Activated CD4-positive, CD25-positive, alpha-beta regulatory T cell treated with anti-CD3 and anti-CD28 coated beads, Interleukin-2, amount 50 U/mL, for 16 hours (primary cell): ENCODE measurements around the gene VPS4A.
"Not testable (repeated sequence)": the region's sequence is repeated elsewhere in the genome, so short reads cannot be mapped to it uniquely, and the experiment has no call there.

Experiments used
- DNase-seq: peaks from one replicate; pipeline ENCODE4 v3.0.0-alpha.2; 2020; ENCODE audit warnings: low read depth, low spot score

VPS4A gene

GRCh38 chr16:69310653-69311532 lies at the start of gene VPS4A:
Gene VPS4A (plus strand): TSS chr16:69311350. CDS start chr16:69311512, 162 bp downstream.
- DNase-seq: peak; percentile 94

GRCh38 chr16:69266334-69267063 lies 44.7 kb upstream of the VPS4A start:
- no peak for DNase-seq

GRCh38 chr16:69267633-69268032 lies 43.5 kb upstream of the VPS4A start:
- no peak for DNase-seq

- DNase-seq: no peak
Observed at GRCh38 chr16:69270395-69270794, 40.8 kb upstream of the VPS4A start.

GRCh38 chr16:69270831-69271230 lies 40.3 kb upstream of the VPS4A start:
- DNase-seq: no peak

GRCh38 chr16:69273009-69273408 lies 38.1 kb upstream of the VPS4A start:
- no peak for DNase-seq

- DNase-seq: no peak
Observed at GRCh38 chr16:69274699-69275235, 36.4 kb upstream of the VPS4A start.

GRCh38 chr16:69276148-69277115 lies 34.7 kb upstream of the VPS4A start:
- DNase-seq: no peak

- DNase-seq: no peak
Observed at GRCh38 chr16:69277413-69277812, 33.7 kb upstream of the VPS4A start.

GRCh38 chr16:69283851-69284250 lies 27.3 kb upstream of the VPS4A start:
- no peak for DNase-seq

- DNase-seq: no peak
Observed at GRCh38 chr16:69285240-69285639, 25.9 kb upstream of the VPS4A start.

GRCh38 chr16:69286941-69287713 lies 24.0 kb upstream of the VPS4A start:
- peak; percentile 41 for DNase-seq

GRCh38 chr16:69291657-69292056 lies 19.5 kb upstream of the VPS4A start:
- not testable (repeated sequence) for DNase-seq

GRCh38 chr16:69293401-69293800 lies 17.7 kb upstream of the VPS4A start:
- no peak for DNase-seq

- DNase-seq: no peak
Observed at GRCh38 chr16:69294051-69294450, 17.1 kb upstream of the VPS4A start.

GRCh38 chr16:69296771-69297170 lies 14.4 kb upstream of the VPS4A start:
- not testable (repeated sequence) for DNase-seq

GRCh38 chr16:69298261-69298660 lies 12.9 kb upstream of the VPS4A start:
- DNase-seq: no peak

- no peak for DNase-seq
Observed at GRCh38 chr16:69301187-69301586, 10.0 kb upstream of the VPS4A start.

GRCh38 chr16:69301861-69302260 lies 9.3 kb upstream of the VPS4A start:
- no peak for DNase-seq

GRCh38 chr16:69302301-69302700 lies 8.8 kb upstream of the VPS4A start:
- DNase-seq: no peak

GRCh38 chr16:69306031-69306430 lies 5.1 kb upstream of the VPS4A start:
- DNase-seq: no peak
